ENCODE results near the gene MXD1.

DNA sequence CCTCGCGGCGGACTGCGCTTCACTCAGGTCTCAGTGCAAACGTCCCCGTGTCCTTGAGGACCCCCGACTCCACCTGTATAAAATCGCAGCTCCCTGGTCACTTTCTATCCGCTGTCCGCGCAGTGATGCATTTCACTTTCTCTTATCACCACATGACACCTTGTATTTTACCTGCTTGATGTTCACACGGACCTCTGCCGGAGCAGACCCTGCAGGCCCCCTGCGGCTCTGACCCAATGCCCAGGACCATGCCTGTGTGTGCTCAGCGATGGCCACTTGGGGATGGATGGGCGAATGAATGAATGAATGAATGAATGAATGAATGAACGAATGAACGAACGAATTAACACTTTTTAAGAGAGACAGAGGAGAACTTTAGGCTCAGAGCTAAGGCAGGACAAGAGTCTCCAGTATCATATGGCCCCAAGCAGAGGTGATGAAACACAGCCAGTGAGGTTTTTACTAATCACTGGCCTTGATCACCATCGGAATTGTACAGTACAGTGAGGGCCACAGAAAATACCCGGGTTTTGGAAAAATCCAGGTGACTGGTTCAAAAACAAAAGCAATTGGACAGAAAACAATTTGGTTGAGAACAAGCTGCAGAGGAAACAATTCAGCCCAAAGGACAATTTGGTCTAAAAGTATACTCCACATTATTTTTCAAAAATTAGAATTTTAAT lies 34.2 kb downstream of the MXD1 start:
- TF ChIP-seq POLR2A (IDR thresholded peaks at IDR 0.05; ENCODE audit: low read depth, low read length), result no peak
- TF ChIP-seq, protein P1, sequence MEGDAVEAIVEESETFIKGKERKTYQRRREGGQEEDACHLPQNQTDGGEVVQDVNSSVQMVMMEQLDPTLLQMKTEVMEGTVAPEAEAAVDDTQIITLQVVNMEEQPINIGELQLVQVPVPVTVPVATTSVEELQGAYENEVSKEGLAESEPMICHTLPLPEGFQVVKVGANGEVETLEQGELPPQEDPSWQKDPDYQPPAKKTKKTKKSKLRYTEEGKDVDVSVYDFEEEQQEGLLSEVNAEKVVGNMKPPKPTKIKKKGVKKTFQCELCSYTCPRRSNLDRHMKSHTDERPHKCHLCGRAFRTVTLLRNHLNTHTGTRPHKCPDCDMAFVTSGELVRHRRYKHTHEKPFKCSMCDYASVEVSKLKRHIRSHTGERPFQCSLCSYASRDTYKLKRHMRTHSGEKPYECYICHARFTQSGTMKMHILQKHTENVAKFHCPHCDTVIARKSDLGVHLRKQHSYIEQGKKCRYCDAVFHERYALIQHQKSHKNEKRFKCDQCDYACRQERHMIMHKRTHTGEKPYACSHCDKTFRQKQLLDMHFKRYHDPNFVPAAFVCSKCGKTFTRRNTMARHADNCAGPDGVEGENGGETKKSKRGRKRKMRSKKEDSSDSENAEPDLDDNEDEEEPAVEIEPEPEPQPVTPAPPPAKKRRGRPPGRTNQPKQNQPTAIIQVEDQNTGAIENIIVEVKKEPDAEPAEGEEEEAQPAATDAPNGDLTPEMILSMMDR (conservative IDR thresholded peaks at IDR 0.05; ENCODE audit: low read depth, low read length), result no peak
- no peak for TF ChIP-seq RCOR1 (IDR thresholded peaks at IDR 0.05; ENCODE audit: insufficient replicate concordance, low read length)
- TF ChIP-seq CEBPB (IDR thresholded peaks at IDR 0.05; ENCODE audit: low read depth, low read length), result no peak
- no peak for TF ChIP-seq MXI1 (IDR thresholded peaks at IDR 0.05; ENCODE audit: borderline replicate concordance, low read depth, low read length)
- TF ChIP-seq BHLHE40 (IDR thresholded peaks at IDR 0.05; ENCODE audit: low read depth, low read length), result no peak
- TF ChIP-seq, protein P2, sequence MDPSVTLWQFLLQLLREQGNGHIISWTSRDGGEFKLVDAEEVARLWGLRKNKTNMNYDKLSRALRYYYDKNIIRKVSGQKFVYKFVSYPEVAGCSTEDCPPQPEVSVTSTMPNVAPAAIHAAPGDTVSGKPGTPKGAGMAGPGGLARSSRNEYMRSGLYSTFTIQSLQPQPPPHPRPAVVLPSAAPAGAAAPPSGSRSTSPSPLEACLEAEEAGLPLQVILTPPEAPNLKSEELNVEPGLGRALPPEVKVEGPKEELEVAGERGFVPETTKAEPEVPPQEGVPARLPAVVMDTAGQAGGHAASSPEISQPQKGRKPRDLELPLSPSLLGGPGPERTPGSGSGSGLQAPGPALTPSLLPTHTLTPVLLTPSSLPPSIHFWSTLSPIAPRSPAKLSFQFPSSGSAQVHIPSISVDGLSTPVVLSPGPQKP (IDR thresholded peaks at IDR 0.05; ENCODE audit: borderline replicate concordance, low read depth, low read length), result no peak
- no peak for TF ChIP-seq RFX5 (IDR thresholded peaks at IDR 0.05; ENCODE audit: low read depth, low read length)
- no peak for TF ChIP-seq SMC3 (IDR thresholded peaks at IDR 0.05; ENCODE audit: low read depth, low read length)
- TF ChIP-seq MAZ (IDR thresholded peaks at IDR 0.05; ENCODE audit: borderline replicate concordance, low read depth, low read length), result no peak
- TF ChIP-seq FOS (IDR thresholded peaks at IDR 0.05; ENCODE audit: low read depth, low read length), result no peak
- TF ChIP-seq, protein P3, sequence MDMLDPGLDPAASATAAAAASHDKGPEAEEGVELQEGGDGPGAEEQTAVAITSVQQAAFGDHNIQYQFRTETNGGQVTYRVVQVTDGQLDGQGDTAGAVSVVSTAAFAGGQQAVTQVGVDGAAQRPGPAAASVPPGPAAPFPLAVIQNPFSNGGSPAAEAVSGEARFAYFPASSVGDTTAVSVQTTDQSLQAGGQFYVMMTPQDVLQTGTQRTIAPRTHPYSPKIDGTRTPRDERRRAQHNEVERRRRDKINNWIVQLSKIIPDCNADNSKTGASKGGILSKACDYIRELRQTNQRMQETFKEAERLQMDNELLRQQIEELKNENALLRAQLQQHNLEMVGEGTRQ (IDR thresholded peaks at IDR 0.05; ENCODE audit: low read depth, low read length), result no peak
